Hepatic stellate cell (primary cell): Measurements from ENCODE around the gene UBR7.
A peak's percentile ranks its signal among the peaks of the same experiment; 100 is the strongest.

Source experiments
- DNase-seq: peaks from one replicate; pipeline ENCODE4 v3.0.0; 2011; ENCODE audit warnings: low spot score

Gene UBR7

DNA sequence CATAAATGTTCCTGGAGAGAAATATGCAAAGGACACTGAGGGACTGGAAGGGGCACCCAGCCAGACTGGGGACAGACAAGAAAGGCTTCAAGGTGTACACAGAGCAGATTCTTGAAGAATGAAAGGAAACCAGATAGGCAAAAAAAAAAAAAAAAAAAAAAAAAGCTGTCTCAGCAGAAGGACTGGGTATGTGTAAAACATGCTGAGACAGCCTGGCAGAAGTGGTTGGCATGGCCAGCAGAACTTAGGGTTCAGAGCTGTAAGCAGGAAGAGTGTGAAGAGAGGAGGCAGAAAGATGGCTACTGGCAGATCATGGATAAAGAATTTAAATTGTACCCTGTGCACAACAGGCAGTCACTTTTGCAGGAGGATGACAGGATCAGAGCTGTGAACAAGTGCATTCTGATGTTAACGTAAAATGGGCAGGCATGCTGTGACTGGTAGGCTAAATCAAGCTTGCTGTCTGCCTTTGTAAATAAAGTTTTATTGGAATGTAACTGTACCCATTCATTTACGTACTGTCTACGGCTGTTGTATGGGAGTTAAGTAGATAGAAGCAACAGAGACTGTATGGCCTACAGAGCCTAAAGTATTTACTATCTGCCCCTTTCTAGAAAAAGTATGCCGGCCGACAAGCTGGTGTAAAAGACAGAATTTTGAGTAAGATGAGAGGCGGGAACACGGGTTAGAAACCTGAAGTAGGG is 42.2 kb downstream of the UBR7 start:
- DNase-seq, result no peak

DNA sequence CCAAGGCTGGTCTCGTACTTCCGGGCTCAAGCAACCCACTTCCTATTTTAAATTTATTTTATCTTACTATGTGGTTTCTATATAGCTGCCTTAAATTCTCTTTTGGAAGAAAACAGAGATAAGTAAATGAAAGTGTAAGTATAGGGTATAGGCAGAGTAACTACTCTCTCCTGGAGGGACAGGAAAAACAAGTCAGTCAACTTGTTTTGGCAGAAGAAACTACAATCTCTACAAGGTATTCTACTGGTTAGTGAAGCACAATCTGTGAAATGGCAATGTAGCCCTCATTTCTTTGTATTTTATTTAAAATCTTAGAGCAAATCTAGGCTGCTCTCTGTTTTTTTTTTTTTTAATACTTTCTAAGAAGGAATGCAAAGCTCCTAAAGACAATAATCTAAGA is 55.4 kb downstream of the UBR7 start:
- DNase-seq, result no peak

DNA sequence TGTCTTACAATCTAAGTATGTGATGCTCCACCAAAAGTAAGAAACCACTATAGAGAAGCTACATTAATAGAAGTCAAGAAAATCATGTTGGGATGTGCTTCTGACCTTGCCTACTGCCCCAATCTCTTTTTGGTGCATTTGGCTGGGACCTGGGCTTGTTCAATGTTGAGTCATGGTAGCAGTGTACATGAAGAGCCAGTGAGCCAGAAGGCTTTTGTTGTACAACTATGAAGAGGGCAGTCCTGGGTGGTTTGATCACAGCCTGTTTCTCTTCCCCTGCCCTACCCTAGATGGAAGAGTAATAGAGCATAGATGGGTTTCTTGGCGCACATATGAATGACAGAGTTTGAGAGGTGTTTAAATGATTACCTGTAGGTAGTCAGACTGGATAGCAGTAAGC is 56.4 kb downstream of the UBR7 start:
- no peak for DNase-seq

GRCh38 chr14:93266127-93266526 is 59.1 kb downstream of the UBR7 start:
- DNase-seq, result no peak

DNA sequence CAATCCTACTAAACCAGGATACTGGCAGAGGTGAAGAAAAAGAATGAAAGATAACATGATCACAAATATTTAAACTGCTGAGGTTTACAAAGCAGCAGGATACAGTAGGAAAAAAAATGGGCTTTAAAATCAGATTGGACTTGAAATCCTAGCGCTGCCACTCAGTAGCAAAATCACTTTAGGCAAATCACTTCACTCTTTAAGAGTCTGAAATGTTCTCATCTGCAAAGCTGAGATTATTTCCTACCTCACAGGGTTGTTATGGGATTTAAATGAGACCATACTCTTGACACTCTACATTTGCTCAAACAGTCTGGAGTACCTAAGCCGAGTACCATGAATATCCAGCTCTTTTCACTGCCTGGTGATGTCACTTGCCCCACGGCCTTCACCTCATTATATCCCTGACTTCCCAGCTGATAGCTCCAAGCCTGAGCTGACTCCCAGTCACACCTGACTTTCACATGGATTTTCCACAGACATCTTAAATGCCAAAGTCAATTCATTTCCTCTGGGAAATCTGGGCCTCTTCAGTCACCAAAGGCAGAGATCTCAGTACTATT is 60.2 kb downstream of the UBR7 start:
- no peak for DNase-seq

GRCh38 chr14:93268406-93268805 is 61.4 kb downstream of the UBR7 start:
- no peak for DNase-seq

DNA sequence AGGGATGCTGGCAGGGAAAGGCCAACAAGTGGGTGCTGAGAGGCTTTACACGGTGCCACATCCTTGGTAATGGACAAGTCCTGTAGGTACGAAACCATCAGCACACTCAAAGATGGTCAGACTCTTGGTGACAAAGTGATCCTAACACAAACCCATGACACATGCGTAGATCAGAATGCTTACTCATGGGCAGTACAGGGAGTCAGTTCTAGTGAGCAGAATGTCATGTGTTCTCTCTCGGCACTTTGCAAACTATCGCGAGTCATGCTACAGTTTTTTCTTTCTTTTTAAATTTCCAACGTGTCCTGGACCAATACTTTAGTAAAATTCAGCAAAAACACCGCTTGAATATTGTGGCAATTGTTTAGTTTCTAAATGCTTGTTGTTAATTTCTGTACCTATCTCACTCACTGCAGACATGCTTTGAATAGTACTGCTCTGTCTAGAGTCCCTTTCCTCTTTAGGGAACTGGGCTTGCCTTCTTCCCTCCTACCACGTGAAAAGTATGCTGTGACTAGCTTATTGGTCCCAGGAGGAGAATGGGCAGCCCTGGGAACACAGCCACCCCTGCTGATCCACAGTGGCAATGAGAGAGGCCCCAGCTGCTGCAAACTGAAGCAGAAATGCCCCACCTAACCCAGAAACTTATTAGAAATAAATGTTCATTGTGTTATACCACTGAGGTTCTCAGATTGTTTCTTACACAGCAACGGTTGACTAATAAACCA is 62.4 kb downstream of the UBR7 start:
- peak; percentile 34 for DNase-seq

DNA sequence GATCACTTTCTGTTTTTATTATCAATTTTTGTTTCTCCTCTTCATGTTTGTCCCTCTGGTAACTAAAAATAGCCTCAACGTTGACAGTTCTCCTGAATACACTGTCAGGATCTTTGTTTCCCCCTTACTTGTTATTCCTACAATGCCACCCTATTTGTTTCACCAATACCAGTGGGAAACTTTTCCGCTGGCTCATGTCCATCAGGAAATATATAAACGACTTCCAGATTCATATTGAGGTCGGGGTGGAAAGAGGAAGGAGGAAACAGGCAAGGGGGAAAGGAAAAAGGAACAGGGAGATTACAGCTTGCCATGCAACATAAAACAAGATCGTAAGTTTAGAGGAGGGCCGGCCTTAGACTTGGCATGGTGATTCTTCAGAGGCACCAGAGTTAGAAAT is 64.1 kb downstream of the UBR7 start:
- DNase-seq, result no peak

DNA sequence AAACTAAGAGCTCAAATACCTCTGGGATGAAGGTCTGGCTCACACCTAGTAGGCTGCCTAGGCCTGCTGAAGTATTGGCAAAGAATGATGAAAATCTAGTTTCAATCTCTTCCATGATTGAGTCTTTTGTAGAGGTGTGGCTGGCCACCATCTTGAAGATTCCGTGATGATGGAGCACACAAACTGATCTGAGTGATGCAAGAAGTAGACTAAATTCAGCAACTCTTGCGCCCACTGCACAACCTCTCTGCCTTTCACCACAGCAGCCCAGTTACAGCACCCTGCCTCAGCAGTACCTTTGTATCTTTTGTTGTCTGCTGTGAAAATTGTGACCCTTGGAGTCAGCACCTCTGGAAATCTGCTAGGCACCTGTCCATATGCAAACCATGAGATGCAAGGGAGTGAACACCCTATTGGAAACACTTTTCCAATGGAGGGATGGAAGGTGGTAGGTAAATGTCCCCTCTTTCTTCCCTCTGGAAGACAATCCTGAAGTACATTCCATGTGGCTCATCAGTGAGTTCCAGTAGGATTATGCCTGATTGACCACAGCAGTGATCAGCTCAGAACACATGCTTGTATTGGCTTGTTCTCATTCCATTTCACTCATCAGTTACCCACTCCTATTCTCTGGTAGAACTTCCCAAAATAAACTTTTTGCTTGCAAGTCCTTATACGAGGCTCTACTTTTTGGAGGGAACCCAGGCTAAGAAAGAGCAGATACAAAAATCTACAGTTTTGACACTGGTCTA is 67.2 kb downstream of the UBR7 start:
- DNase-seq, result no peak

DNA sequence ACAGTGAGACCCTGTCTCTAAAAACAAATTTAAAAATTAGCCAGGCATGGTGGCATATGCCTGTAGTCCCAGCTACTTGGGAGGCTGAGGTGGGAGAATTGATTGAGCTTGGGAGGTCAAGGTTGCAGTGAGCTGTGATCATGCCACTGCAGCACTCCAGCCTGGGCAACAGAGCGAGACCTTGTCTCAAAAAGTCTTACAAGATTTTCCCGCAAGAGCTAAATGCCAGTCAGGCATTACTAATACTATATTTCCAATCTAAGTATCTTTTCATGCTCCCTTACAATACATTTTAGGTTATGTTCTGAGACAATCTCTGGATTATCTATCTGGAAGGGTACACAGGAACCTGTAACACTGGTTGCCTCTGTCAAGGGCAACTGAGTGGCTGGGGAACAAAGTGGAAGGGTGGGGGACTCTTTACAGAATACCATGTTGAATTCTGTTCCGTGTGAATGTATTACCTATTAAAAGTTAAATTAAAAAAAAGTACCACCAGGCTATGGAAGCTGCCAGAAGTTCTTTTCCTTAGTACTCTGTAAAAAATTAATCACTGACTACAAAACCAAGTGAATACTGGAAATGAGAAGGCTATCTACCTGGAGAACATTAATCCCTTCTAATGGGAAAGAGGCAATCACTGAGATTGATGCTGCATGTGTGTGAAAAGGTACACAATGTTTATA is 69.1 kb downstream of the UBR7 start:
- DNase-seq, result no peak
